NB4 (cell line): ENCODE data around the gene SLC1A4.

ENCODE experiments used
- MYC ChIP-seq: IDR thresholded peaks from 2 replicates; pipeline ENCODE4 v1.6.1; 2011; ENCODE audit warnings: low read depth, low read length
- POLR2A ChIP-seq: IDR thresholded peaks from 2 replicates; pipeline ENCODE4 v1.6.1; 2011; ENCODE audit warnings: mild to moderate bottlenecking; ENCODE audit not compliant: insufficient read length; ENCODE audit errors: extremely low read depth
- TF ChIP-seq, protein P1 (sequence below): IDR thresholded peaks from one replicate; pipeline ENCODE4 v1.5.1; 2012; ENCODE audit warnings: low read depth, low read length
- TF ChIP-seq, protein P2 (sequence below): IDR thresholded peaks from 2 replicates; pipeline ENCODE4 v1.6.1; 2011; ENCODE audit warnings: low read depth, low read length

DNA sequence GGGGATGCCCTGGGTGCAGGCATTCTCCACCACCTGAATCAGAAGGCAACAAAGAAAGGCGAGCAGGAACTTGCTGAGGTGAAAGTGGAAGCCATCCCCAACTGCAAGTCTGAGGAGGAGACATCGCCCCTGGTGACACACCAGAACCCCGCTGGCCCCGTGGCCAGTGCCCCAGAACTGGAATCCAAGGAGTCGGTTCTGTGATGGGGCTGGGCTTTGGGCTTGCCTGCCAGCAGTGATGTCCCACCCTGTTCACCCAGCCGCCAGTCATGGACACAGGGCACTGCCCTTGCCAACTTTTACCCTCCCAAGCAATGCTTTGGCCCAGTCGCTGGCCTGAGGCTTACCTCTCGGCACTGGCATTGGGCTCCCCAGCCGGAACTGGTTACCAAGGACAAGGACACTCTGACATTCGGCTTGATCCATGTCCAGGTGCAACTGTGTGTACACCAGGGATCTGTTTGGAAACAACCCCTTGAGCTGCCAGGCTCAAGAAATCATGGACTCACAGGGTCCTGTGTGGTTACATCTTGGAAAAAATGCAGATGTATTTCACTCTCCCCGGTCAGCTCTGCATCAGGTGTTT lies 31.8 kb downstream of the SLC1A4 start:
- TF ChIP-seq, protein P1, sequence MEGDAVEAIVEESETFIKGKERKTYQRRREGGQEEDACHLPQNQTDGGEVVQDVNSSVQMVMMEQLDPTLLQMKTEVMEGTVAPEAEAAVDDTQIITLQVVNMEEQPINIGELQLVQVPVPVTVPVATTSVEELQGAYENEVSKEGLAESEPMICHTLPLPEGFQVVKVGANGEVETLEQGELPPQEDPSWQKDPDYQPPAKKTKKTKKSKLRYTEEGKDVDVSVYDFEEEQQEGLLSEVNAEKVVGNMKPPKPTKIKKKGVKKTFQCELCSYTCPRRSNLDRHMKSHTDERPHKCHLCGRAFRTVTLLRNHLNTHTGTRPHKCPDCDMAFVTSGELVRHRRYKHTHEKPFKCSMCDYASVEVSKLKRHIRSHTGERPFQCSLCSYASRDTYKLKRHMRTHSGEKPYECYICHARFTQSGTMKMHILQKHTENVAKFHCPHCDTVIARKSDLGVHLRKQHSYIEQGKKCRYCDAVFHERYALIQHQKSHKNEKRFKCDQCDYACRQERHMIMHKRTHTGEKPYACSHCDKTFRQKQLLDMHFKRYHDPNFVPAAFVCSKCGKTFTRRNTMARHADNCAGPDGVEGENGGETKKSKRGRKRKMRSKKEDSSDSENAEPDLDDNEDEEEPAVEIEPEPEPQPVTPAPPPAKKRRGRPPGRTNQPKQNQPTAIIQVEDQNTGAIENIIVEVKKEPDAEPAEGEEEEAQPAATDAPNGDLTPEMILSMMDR, result no peak
- TF ChIP-seq MYC (no peak), POLR2A (no peak)
- TF ChIP-seq, protein P2, sequence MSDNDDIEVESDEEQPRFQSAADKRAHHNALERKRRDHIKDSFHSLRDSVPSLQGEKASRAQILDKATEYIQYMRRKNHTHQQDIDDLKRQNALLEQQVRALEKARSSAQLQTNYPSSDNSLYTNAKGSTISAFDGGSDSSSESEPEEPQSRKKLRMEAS, result no peak
